H1 (cell line): Measurements from ENCODE around the gene TRAF3IP1. TPM values are rescaled to one million over a fixed set of nuclear protein-coding genes. Genes with fewer than 3 reads are reported as not detected.

ENCODE experiments used
- CTBP2 ChIP-seq: IDR thresholded peaks from 2 replicates; pipeline ENCODE4 v1.7.0; 2011; ENCODE audit warnings: borderline replicate concordance, mild to moderate bottlenecking, moderate library complexity, mixed read lengths, low read length; ENCODE audit not compliant: insufficient read depth, insufficient read length
- GTF2F1 ChIP-seq: IDR thresholded peaks from 2 replicates; pipeline ENCODE4 v1.6.1; 2012; ENCODE audit warnings: low read depth, low read length, improper control_type of control experiment, borderline replicate concordance
- NRF1 ChIP-seq: IDR thresholded peaks from 2 replicates; pipeline ENCODE4 v1.6.1; 2011; ENCODE audit warnings: mild to moderate bottlenecking, low read depth, low read length, improper control_type of control experiment
- SIN3A ChIP-seq, 2 experiments: IDR thresholded peaks in 1 of 2; conservative IDR thresholded peaks in 1 of 2; 2 replicates each; pipeline ENCODE4 v1.6.1; 2011 to 2012; ENCODE audit warnings: low read length in 2 of 2, improper control_type of control experiment in 1 of 2, low read depth in 1 of 2, mild to moderate bottlenecking in 1 of 2
- TBP ChIP-seq: IDR thresholded peaks from 2 replicates; pipeline ENCODE4 v1.6.1; 2011; ENCODE audit warnings: low read depth, low read length, improper control_type of control experiment
- TEAD4 ChIP-seq: IDR thresholded peaks from 2 replicates; pipeline ENCODE4 v1.6.1; 2012; ENCODE audit warnings: low read depth, low read length, inconsistent platforms, mixed read lengths
- ZNF274 ChIP-seq: IDR thresholded peaks from 2 replicates; pipeline ENCODE4 v1.7.0; 2012; ENCODE audit warnings: low read length, borderline replicate concordance; ENCODE audit errors: extremely low read depth
- polyA plus RNA-seq, 7 experiments: library from polyadenylated mRNA; depleted of rRNA in 3 of 7; stranded (reverse) in 5 of 7; unstranded in 2 of 7; fragments of >200 nt in 5 of 7; fragments of 200-250 nt in 2 of 7; gene quantifications; 1 replicate in 5 of 7; 2 replicates in 1 of 7; 4 replicates in 1 of 7; pipeline versions ENCODE4 v1.2.1 to v1.2.3, GENCODE V29; 2011 to 2013; ENCODE audit warnings: missing spikeins in 2 of 7, mixed read lengths in 2 of 7
- total RNA-seq: library from RNA; stranded (reverse); fragmentation: NEBNext Ultra II Directional; extraction: Animal tissue kit (Norgen Biotek cat#: 25700); gene quantifications from 2 replicates; pipeline ENCODE4 v1.2.1, GENCODE V29; 2021
- TF ChIP-seq, protein P1 (sequence below), 3 experiments: IDR thresholded peaks; 1 replicate in 2 of 3; 2 replicates in 1 of 3; pipeline versions ENCODE4 v1.5.1 to v1.6.1; 2011; ENCODE audit warnings: low read length in 3 of 3, mild to moderate bottlenecking in 3 of 3, inconsistent platforms in 2 of 3, low read depth in 1 of 3, moderate library complexity in 1 of 3; ENCODE audit not compliant: insufficient read depth in 1 of 3; ENCODE audit errors: control extremely low read depth in 1 of 3
- TF ChIP-seq, protein P2 (sequence below): fragments of 300-600 bp; sonication (generic); IDR thresholded peaks from 2 replicates; pipeline ENCODE4 v1.7.1; 2012; ENCODE audit warnings: low read length, moderate library complexity, mild to moderate bottlenecking, inconsistent platforms; ENCODE audit not compliant: insufficient replicate concordance

Gene TRAF3IP1
- total and polyA plus RNA-seq, 2 of the 8 experiments (the other 6 are each of a cell fraction or from before 2014, with no cell fraction given): 2.3 to 17.5 TPM

DNA sequence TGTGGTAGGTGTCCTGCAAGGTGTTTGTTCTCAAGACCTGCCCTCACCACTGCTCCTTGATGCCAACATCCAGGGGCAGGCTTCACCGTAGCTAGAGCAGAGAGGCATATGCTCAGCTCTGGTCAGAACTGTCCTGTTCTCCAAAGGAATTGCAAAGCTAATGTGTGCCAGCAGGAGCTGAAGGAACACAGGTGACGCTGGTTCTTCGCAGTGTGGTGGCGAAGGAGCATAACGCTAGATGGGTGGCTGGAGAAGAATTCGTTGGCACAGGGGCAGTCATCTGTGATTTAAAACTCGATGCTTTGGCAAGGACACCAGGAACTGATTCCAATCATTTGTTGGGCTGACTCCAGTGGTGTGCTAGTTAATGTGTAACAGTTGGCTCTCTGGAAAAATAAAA is 20.5 kb upstream of the TRAF3IP1 start (continued):
- TF ChIP-seq, protein P1, sequence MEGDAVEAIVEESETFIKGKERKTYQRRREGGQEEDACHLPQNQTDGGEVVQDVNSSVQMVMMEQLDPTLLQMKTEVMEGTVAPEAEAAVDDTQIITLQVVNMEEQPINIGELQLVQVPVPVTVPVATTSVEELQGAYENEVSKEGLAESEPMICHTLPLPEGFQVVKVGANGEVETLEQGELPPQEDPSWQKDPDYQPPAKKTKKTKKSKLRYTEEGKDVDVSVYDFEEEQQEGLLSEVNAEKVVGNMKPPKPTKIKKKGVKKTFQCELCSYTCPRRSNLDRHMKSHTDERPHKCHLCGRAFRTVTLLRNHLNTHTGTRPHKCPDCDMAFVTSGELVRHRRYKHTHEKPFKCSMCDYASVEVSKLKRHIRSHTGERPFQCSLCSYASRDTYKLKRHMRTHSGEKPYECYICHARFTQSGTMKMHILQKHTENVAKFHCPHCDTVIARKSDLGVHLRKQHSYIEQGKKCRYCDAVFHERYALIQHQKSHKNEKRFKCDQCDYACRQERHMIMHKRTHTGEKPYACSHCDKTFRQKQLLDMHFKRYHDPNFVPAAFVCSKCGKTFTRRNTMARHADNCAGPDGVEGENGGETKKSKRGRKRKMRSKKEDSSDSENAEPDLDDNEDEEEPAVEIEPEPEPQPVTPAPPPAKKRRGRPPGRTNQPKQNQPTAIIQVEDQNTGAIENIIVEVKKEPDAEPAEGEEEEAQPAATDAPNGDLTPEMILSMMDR (IDR thresholded peaks at IDR 0.05; ENCODE audit: control extremely low read depth in 1 of 3, insufficient read depth in 1 of 3, low read depth in 1 of 3, low read length in 3 of 3): no peak
- TF ChIP-seq, protein P2, sequence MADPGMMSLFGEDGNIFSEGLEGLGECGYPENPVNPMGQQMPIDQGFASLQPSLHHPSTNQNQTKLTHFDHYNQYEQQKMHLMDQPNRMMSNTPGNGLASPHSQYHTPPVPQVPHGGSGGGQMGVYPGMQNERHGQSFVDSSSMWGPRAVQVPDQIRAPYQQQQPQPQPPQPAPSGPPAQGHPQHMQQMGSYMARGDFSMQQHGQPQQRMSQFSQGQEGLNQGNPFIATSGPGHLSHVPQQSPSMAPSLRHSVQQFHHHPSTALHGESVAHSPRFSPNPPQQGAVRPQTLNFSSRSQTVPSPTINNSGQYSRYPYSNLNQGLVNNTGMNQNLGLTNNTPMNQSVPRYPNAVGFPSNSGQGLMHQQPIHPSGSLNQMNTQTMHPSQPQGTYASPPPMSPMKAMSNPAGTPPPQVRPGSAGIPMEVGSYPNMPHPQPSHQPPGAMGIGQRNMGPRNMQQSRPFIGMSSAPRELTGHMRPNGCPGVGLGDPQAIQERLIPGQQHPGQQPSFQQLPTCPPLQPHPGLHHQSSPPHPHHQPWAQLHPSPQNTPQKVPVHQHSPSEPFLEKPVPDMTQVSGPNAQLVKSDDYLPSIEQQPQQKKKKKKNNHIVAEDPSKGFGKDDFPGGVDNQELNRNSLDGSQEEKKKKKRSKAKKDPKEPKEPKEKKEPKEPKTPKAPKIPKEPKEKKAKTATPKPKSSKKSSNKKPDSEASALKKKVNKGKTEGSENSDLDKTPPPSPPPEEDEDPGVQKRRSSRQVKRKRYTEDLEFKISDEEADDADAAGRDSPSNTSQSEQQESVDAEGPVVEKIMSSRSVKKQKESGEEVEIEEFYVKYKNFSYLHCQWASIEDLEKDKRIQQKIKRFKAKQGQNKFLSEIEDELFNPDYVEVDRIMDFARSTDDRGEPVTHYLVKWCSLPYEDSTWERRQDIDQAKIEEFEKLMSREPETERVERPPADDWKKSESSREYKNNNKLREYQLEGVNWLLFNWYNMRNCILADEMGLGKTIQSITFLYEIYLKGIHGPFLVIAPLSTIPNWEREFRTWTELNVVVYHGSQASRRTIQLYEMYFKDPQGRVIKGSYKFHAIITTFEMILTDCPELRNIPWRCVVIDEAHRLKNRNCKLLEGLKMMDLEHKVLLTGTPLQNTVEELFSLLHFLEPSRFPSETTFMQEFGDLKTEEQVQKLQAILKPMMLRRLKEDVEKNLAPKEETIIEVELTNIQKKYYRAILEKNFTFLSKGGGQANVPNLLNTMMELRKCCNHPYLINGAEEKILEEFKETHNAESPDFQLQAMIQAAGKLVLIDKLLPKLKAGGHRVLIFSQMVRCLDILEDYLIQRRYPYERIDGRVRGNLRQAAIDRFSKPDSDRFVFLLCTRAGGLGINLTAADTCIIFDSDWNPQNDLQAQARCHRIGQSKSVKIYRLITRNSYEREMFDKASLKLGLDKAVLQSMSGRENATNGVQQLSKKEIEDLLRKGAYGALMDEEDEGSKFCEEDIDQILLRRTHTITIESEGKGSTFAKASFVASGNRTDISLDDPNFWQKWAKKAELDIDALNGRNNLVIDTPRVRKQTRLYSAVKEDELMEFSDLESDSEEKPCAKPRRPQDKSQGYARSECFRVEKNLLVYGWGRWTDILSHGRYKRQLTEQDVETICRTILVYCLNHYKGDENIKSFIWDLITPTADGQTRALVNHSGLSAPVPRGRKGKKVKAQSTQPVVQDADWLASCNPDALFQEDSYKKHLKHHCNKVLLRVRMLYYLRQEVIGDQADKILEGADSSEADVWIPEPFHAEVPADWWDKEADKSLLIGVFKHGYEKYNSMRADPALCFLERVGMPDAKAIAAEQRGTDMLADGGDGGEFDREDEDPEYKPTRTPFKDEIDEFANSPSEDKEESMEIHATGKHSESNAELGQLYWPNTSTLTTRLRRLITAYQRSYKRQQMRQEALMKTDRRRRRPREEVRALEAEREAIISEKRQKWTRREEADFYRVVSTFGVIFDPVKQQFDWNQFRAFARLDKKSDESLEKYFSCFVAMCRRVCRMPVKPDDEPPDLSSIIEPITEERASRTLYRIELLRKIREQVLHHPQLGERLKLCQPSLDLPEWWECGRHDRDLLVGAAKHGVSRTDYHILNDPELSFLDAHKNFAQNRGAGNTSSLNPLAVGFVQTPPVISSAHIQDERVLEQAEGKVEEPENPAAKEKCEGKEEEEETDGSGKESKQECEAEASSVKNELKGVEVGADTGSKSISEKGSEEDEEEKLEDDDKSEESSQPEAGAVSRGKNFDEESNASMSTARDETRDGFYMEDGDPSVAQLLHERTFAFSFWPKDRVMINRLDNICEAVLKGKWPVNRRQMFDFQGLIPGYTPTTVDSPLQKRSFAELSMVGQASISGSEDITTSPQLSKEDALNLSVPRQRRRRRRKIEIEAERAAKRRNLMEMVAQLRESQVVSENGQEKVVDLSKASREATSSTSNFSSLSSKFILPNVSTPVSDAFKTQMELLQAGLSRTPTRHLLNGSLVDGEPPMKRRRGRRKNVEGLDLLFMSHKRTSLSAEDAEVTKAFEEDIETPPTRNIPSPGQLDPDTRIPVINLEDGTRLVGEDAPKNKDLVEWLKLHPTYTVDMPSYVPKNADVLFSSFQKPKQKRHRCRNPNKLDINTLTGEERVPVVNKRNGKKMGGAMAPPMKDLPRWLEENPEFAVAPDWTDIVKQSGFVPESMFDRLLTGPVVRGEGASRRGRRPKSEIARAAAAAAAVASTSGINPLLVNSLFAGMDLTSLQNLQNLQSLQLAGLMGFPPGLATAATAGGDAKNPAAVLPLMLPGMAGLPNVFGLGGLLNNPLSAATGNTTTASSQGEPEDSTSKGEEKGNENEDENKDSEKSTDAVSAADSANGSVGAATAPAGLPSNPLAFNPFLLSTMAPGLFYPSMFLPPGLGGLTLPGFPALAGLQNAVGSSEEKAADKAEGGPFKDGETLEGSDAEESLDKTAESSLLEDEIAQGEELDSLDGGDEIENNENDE: no peak
- TF ChIP-seq TEAD4 (no peak), NRF1 (no peak), ZNF274 (no peak), CTBP2 (no peak), SIN3A (conservative IDR thresholded peaks at IDR 0.05 in 1 of 2, IDR thresholded peaks at IDR 0.05 in 1 of 2; ENCODE audit: low read depth in 1 of 2, low read length in 2 of 2) (no peak), TBP (no peak), GTF2F1 (no peak)
- TF ChIP-seq, all 59 proteins: peak for 0
